Stomach (tissue), 4 donors: ENCODE measurements around the gene CSTF1.

Experiments used
- EP300 ChIP-seq: sonication (generic); formaldehyde crosslinking; IDR thresholded peaks from one replicate; pipeline ENCODE4 v1.6.1; 2017; ENCODE audit warnings: antibody characterized with exemption
- POLR2AphosphoS5 ChIP-seq, 3 donors: sonication (generic); formaldehyde crosslinking; IDR thresholded peaks; one replicate each; pipeline ENCODE4 v1.6.1; 2016; ENCODE audit warnings: antibody characterized with exemption in 3 of 3
- TF ChIP-seq, protein P1 (sequence below), 7 experiments: fragments of 450-650 bp in 4 of 7; fragments of 200-600 bp in 3 of 7; sonication (generic) in 3 of 7; IDR thresholded peaks; one replicate each; pipeline ENCODE4 v1.5.1; 2016 to 2019; ENCODE audit warnings: antibody characterized with exemption in 7 of 7, control low read depth in 2 of 7, mild to moderate bottlenecking in 1 of 7

DNA sequence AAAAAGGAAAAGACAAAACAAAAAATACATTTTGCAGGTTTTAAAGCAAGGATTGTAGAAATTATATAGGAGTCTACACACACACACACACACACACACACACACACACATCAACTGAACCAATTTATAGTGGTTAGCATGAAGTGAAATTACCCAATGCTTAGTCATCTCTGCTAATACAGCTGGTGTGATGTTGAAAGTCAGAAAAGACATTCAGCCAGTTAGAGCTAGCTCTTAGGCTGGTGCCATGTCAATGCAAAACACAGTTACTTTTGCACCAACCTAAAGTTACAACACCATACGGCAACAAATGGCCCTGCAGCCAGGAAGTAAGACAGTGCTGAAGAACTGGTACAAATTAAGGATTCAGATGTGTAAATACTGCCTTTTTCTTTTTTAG lies 18.5 kb upstream of the CSTF1 start:
- TF ChIP-seq, protein P1, sequence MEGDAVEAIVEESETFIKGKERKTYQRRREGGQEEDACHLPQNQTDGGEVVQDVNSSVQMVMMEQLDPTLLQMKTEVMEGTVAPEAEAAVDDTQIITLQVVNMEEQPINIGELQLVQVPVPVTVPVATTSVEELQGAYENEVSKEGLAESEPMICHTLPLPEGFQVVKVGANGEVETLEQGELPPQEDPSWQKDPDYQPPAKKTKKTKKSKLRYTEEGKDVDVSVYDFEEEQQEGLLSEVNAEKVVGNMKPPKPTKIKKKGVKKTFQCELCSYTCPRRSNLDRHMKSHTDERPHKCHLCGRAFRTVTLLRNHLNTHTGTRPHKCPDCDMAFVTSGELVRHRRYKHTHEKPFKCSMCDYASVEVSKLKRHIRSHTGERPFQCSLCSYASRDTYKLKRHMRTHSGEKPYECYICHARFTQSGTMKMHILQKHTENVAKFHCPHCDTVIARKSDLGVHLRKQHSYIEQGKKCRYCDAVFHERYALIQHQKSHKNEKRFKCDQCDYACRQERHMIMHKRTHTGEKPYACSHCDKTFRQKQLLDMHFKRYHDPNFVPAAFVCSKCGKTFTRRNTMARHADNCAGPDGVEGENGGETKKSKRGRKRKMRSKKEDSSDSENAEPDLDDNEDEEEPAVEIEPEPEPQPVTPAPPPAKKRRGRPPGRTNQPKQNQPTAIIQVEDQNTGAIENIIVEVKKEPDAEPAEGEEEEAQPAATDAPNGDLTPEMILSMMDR (IDR thresholded peaks at IDR 0.05), result no peak
- TF ChIP-seq EP300, result no peak
- no peak for TF ChIP-seq POLR2AphosphoS5 (IDR thresholded peaks at IDR 0.05)
